Glomerular endothelial cell (primary cell): Measurements from ENCODE around the gene ACTL8. TPM values are rescaled to one million over a fixed set of nuclear protein-coding genes. Genes with fewer than 3 reads are reported as not detected.

Experiments
- DNase-seq: peaks from one replicate; pipeline ENCODE4 v3.0.0-alpha.2; 2011; ENCODE audit warnings: low read depth, low spot score; ENCODE audit errors: extremely low read depth
- total RNA-seq: library from RNA; depleted of rRNA; stranded (reverse); fragments of >200 nt; gene quantifications from 2 replicates; pipeline ENCODE4 v1.2.3, GENCODE V29; 2015

ACTL8 gene
- total RNA-seq, 1 donor from 2014 or later = not detected

DNA sequence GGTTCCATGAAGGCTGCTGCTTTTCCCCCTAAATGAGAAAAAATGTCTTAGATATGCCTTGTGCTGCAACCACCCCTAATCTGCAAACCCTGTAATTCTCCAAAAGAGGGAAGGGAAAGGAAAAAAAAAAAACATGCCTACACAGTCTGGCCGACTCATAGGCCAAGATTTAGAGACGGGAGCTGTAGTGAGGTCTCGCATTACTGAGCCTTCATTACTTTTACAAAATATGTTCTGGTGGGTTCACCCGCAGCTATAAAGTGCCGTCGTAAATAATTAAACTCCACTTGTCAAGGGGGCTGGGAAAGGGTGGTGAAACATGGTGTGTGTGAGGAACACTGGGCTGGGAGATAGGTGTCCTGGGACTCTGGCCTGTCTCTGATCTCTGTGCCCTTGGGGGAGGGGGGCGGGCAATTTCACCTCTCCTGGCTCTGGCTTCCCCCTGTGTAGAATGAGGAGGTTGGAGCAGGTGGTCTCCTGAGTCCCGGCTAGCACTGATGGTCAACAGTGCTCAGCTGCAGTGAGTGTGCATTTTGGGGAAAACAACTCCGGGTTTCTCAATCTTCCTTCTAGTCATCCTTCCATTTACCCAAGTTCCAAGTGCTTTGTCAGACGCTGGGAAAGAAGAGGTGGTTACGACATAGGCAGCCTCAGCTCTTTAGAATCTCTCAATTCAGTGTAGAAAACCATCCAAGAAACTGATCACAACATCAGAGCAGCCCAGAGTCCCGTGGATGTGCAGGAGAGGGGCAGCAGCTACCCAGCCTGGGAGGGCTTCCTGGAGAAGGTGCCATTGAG is 82.3 kb downstream of the ACTL8 start:
- DNase-seq = no peak

DNA sequence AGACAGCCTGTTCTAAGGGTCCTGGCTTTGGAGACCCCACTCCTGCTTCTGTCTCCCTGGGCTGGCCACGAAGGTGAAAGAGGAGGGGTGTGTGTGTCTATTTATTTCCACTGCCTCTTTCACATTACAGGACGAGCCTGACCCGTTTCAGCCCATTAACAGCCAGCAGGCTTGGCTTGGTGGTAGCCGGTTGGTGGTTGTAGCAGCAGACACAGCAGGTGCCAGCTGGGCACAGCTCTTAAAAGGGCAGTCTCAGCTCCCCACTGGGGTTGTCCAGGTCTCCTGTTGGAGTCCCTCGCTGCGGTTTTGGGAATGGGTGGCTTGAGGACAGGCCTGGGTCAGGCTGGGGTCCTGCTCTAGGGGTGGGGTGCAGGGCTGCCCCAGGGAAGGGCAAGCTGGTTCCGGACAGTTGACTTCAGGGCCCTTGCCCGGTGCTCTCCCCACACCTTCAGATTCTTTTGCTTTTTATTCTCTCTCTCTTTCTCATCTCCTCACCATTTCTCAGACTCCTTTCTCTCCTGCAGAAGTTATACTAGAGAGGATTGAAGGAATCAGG is 84.6 kb downstream of the ACTL8 start:
- no peak for DNase-seq

DNA sequence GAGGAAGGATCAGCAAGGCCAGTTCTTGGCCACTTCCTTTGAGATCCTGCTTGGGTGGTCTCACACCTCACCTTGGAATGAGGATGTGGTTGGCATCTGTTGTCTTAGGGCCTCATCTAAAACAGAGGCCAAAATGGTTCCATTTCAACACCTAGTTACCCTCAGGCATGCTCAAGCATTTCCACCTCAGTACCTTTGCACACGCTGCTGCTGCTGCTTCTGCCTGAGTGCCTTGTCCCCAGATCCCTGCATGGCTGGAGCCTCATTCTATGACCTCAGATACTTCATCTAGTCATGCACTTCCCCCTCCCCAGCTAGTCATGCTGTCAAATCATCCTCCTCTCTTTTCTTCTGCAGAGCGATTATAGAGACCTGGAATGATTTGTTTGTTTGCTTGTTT is 86.8 kb downstream of the ACTL8 start:
- DNase-seq = no peak

DNA sequence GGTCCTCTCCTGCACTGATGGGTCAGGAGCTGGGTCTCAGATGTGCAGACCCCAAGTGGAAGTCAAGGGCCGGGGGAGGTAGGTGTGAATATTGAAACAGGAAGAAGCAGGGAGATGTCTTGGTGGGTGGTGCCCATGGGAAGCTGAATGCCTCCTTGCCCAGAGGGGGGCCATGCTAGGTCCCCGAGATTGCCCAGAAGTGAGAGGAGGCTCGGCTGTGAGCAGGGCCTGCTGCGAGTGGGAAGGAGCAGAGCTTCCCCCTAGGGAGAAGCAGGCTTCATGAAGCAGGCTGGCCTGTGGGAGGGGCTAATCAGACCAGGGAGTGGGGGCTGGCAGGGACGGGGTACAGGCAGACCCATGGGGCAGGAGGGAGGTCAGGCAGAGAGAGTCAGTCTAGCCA is 87.6 kb downstream of the ACTL8 start:
- DNase-seq = no peak

DNA sequence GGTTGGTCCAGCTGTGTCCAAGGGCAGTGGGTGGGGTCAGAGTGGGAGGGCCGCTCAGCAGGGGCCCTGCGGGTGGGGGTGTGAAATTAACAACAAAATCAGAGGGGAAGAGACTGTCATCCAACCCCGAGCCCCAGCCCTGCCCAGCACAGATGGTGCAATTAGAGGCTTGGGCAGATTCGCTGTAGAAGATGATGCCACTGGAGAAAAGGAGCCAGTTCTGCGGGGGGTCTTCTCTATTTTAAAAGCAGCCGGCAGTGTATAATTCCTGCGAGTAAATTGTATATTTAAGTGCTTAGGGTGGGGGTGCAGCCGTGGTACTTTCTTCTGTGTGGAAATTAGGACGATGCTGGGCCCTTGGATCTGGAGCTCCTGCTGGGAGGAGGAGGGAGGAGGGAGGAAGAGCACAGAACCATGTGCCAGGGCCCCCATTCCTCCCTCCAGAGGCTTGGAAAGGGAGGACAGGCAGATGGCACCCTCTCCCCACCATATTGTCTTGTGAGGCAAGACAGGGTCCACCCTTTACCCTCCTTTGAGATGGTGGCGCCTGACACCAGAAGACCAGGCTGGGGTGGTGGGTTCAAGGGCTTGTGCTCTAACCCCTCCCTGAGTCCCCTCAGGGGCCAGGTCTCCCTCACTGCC is 89.2 kb downstream of the ACTL8 start:
- DNase-seq = no peak

DNA sequence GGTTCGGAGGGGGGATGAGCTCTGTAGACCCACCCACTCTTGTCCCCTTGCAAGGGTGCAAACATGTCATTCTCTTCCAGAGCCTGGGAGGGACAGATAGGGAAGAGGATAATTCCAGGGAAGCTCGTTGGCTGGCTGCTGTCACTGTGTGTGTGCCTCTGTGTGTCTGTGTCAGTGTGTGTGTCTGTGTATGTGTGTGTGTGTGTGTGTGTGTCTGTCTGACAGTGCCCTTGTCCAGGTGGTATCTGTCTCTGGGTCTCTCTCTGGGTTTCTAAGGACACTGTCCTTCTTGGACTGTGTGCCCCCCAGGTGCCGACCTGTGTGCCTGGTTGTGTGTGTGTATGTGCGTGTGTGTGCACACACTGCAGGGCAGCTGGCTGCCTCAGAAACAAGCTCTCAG is 90.5 kb downstream of the ACTL8 start:
- DNase-seq = no peak

DNA sequence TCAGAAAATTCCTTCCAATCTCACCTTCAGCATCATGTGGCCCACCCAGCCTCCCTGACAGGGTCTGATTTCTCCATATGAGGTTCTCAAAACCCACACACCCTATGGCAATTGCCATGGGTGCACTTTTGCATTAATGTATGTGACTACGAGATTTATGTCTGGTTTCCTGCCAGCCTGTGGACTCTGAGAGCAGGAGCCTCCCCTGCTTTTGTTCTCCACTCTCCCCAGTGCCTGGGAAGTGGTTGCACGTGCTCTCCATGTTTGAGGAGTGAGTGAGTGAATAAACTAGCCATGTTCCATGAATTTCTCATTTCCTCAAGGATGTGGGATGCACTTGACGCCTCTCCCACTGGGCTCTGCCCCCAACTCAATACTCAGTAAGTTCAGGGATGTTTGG is 91.2 kb downstream of the ACTL8 start:
- no peak for DNase-seq

DNA sequence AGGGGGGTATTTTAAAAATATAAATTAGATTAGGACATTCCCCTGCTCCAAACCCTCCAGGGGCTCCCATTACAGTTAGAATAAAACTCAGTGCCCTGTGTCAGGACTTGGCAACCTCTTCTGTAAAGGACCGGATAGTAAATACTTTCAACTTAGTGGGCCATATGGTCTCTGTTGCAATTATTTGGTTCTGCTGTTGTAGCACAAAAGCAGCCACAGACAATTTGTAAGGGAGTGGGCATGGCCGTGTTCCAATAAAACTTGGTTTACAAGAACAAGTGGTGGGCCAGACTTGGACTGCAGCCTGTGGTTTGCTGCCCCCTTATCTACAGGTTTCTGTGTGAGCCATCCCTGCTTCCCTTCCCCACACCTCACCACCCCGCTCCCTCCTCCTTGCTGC is 92.0 kb downstream of the ACTL8 start:
- no peak for DNase-seq

DNA sequence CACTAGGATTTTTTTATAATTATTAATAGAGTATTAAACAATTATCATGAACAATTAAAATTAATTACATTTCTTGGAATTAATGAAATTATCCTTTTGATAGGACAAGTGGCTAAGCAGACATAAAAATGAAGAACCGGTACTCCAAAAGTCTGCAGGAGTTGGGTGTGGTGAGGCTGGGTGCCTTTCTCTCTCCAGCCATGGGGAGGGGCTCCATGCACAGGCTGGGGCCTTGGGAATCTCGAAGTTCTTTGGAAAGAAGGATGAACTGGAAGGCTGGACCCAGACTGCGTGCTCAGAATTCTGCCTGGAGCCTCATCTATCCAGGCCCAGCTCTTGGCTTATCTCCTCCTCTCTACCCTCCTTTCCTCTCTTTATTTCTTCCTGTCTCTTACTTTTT is 94.1 kb downstream of the ACTL8 start:
- no peak for DNase-seq

DNA sequence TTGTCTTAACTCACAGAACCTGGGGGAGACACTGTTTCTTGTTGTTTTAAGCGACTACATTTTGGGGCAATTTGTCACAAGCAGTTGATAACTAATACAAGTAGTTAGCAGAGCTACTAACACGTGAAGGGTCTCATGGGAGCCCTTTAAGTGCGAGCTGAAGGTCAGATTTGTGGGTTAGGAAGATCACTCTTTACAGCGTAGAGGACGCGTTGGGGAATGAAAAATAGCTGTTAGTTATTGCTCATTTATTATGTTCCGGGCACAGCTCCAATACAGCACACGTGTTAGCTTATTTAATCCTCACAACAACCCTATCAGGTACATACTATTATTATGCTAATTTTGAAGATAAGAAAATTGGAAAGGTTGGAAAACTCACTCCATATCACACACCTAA is 95.9 kb downstream of the ACTL8 start:
- no peak for DNase-seq

DNA sequence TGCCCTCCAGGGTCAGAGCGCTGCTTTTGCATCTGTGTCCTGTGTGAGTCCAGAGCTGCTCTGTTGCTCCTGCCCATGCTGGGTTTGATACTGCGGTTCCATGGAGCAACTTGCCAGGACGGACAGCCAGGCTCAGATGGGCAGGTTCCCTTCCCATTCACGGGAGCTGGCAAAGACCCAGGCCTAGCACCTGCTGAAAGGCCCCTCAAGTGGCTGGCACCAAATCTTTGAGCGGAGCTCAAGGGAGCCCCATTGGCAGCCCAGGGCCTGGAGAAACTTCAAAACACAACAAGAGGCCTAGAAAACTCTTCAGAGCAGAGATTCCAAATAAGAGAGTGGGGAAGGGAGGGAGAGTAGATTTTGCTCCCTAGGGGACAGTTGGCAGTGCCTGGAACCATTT is 97.2 kb downstream of the ACTL8 start:
- no peak for DNase-seq

DNA sequence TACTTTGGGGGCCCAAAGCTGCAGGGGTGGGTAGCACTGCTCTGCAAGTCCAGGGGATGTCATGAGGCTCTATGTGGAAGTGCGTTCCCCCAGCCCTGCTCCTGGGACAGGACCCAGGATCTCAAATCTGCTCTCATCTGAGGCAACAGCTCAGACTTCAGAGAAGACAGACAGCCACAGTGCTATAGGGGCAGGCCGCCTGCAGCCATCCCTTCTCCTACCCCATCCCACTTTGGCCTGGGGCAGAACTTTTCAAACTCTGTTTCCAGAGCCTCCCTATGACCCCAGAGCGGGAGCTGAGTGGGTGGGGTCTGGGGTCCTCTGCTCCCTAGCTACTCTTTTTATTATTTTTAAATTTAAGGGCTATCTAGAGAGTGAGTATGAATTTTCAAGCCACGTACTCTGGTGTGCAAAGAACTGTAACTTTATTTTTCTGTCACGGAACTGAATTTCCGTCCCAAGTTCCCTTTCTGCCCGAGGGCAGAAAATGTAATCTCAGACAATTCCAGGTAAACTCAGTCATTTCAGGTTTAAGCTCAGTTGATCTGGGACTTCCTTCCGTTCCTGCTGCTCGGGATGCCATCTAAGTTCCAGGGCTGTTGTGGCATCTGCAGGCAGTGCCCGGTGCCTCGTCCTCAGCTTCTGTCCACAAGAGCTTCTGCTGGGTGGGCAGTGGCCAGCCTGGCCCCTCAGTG is 98.3 kb downstream of the ACTL8 start:
- no peak for DNase-seq

DNA sequence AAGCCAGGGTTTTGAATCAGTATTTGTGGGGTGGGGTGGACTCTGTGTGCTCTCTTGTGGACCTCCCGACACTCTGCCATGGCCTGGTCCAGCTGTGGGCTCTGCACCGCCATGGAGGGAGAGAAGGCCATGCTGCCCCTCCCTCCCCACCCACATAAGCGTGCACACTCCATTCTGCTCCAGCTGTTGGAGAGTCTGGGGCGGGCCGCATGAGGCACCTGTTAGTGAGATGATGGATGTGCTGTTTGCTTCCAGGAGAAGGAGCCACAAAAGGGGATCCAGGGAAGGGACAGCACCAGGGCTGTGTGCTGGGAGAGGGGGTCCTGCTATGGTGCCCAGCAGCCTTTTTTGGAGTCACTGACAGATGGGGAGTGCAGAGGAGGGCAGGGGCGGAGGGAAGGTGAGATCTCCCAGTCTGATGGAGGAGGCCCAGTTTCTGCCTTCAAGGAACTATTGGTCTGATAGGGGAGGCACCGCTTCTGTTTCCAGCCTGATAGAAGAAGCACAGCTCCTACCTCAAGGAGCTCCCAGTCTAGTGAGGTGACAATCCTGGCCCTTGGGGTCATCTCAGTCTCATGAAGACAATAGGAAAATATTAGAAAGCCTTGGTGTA is 101.5 kb downstream of the ACTL8 start:
- no peak for DNase-seq

DNA sequence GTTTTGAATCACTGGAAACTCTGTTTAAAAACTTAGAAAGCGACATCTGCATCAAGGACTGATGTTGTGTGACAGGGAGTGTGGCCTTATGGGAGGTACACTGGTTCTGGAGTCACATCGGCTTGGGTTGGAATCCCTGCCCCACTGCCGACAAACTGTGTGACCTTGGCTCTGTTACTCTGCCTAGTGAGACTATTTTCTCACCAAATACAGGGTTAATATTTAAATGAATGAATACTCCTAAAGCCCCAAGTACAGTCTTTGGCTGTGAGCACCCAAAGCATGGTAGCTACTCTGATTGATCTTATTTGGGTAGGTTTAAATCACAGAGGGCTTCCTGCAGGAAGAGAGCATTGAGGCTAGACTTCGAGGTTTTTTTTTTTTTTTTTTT is 102.0 kb downstream of the ACTL8 start:
- no peak for DNase-seq

DNA sequence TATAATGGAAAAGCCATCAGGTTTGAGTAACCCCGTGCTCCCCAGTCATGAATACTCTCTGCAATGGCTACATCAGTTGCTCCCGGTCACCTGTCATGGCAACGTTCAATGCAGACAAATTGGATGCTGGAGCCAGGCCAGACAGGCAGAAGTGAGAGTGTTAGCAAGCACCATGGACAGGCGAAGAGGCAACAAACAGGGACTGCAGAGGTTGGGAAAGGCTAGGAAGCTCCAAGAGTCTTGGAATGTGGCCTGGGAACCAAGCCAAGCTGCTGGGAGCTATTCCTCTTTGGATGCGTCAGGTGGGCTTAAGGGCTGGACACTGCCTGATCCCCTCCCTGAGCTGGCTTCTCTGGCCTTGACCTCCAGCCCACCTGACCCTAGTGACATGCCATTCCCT is 102.9 kb downstream of the ACTL8 start:
- no peak for DNase-seq

DNA sequence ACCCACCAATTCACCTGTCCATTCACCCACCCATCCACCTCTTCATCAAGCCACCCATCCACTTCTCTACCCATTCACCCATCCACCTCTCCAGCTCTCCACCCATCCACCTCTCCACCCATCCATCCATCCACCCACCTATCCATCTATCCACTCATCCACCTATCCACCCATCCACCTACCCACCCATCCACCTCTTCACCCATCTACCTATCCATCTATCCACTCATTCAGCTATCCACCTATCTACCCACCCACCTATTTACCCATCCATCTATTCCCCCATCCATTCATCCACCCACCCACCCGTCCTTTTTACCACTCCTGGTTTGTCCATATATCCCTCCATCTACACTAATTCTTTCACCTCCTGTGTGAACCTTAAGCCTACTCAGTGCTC is 105.7 kb downstream of the ACTL8 start:
- DNase-seq = no peak

DNA sequence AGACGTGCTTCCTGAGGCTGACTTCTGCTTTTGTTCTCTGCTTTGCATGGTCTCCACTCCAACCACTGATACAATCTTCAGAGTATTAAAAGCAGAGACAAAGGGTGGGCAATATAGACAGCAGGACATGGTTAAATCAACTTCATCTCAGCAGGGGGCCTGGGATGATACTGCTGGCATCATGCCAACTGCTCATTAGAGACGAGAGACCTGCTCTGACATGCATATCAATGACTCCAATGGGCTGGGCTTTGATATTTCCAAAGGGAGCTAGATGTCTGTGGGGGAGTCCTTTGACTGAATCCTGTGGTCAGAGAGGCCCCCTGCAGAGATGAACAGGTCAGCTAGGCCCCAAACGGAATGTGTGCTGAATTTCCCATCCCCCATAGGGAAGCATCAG is 106.6 kb downstream of the ACTL8 start:
- no peak for DNase-seq

DNA sequence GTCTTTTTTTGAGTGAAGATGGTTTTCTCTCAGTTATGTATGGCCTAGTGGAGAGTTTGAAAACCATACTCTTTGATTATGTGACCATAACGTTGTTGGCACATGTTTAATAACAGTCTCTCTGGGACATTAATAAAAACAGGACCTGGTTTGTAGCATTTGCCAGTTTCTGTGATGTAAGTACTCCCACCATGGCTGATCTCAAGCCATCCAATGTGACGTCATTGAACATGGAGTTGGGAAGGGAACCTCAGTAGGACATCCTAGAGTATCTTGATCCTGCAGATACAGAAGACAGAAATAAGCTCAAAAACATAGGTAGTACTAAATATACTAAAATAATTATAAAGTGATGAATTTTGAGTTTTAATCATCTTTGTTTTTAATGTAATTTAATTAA is 107.0 kb downstream of the ACTL8 start:
- DNase-seq = no peak

DNA sequence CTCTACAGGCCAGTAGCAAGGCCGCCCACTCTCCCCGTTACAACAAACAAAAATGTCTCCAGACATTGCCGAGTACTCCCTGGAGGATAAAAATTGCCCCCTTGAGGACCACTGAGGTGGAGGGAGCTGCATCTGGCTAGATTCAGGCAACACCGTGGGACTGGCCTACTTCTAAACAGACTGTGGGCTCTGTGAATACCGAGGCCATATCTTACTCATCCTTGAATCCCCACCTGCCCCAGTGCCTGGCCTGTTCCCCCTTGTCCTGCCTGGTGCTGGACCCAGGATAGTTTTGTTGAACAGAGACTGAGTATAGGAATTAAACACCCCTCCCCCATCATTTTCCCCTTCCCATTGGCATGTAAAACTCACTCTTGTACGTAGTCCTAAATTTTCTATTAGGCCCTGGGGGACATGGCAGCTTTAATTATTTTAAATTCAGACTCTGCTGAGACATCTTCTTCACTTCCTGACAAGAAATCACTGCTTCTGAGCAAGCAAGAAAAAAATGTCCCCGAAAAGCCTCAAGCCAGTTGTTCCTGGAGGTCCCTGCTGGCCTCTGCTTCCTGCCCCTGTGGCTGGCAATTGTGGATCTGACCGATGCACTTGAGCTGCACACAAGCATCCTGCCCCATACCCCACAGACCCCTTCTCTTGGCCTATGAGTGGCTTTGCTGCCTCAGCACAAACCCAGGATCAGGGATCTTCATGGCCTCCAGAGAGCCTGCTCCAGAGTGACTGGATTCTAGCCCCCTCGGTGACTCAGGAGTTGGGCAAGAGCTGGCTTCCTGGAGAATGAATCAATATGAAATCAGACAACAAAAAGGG is 111.0 kb downstream of the ACTL8 start:
- no peak for DNase-seq

DNA sequence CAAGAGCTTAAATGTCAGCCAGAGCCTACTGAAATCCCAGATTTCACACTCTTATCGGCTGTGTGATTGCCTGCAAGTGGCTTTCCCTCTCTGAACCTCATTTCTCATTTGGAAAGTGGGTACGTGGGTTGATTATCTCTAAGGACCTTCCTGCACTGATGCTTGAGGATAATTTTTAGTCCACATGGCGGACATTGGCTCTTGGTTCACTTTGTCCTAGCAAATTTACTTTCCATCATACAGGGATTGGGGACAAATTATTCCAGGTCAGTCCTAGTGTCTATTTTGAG is 111.6 kb downstream of the ACTL8 start:
- no peak for DNase-seq

DNA sequence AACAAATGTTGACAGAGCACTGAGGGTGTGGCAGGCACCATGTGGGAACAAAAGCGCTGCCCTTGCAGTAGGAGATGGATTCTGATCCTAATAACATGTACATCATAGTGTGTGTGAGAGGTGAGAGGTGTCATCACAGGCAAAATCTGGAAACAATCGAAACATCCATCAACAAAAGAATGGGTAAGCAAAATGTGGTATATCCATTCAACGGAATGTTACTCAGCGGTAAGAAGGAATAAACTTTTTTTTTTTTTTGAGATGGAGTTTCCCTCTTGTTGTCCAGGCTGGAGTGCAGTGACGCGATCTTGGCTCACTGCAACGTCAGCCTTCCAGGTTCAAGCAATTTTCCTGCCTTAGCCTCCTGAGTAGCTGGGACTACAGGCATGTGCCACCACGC is 112.3 kb downstream of the ACTL8 start:
- DNase-seq = no peak
